Body of pancreas (tissue), 4 donors: Measurements from ENCODE around the gene MAML3. TPM values are rescaled to one million over a fixed set of nuclear protein-coding genes. Genes with fewer than 3 reads are reported as not detected.

Source experiments
- ATAC-seq: fragments of 150-250 bp; one replicate; pipeline ENCODE4 v1.9.1; 2016
- DNase-seq, 4 donors: peaks; one replicate each; pipeline ENCODE4 v3.0.0-alpha.2; 2019
- H3K27ac ChIP-seq, 4 donors: fragments of 200-600 bp; sonication (generic); 1 replicate in 3 of 4; 2 replicates in 1 of 4; pipeline versions ENCODE4 v1.5.1 to v1.6.1; 2016 to 2019; ENCODE audit warnings: mild to moderate bottlenecking in 1 of 4, mixed read lengths in 1 of 4, moderate library complexity in 1 of 4
- H3K27me3 ChIP-seq, 2 donors: fragments of 200-600 bp; sonication (generic); one replicate each; pipeline ENCODE4 v1.6.0; 2016; ENCODE audit warnings: mild to moderate bottlenecking in 1 of 2
- H3K36me3 ChIP-seq, 2 donors: fragments of 200-600 bp; sonication (generic); replicated peaks in 1 of 2; 2 replicates each; pipeline ENCODE4 v1.5.1; 2016; ENCODE audit warnings: low read depth in 2 of 2; ENCODE audit not compliant: insufficient read depth in 1 of 2
- H3K4me1 ChIP-seq: fragments of 200-600 bp; sonication (generic); one replicate; pipeline ENCODE4 v1.6.0; 2016
- H3K4me3 ChIP-seq, 2 donors: fragments of 200-600 bp; sonication (generic); 1 replicate in 1 of 2; 2 replicates in 1 of 2; pipeline ENCODE4 v1.5.1; 2016 to 2019
- H3K9me3 ChIP-seq, 3 donors: fragments of 200-600 bp; sonication (generic); 1 replicate in 2 of 3; 2 replicates in 1 of 3; pipeline ENCODE4 v1.5.1; 2016
- POLR2A ChIP-seq, 3 donors: fragments of 450-650 bp; IDR thresholded peaks; one replicate each; pipeline ENCODE4 v1.6.1; 2016; ENCODE audit warnings: antibody characterized with exemption in 3 of 3, mild to moderate bottlenecking in 2 of 3
- WGBS, 2 donors: methylation state at CpG; one replicate each; pipeline ENCODE4 v1.1.5; 2017; 5-methylcytosine and 5-hydroxymethylcytosine counted together
- intact Hi-C: fragments of 100-400 bp; cut with DNase I; formaldehyde crosslinking; loops from one replicate; pipeline ENCODE4 v1.15.1; 2023
- total RNA-seq, 2 donors: library from RNA; depleted of rRNA; stranded (reverse); fragments of >200 nt; gene quantifications; one replicate each; pipeline ENCODE4 v1.1.0, GENCODE V29; 2016
- TF ChIP-seq, protein P1 (sequence below), 7 experiments: fragments of 450-650 bp in 4 of 7; fragments of 200-600 bp in 3 of 7; sonication (generic) in 3 of 7; IDR thresholded peaks; one replicate each; pipeline ENCODE4 v1.5.1; 2016 to 2019; ENCODE audit warnings: antibody characterized with exemption in 7 of 7

MAML3 gene
- total RNA-seq, 2 donors from 2014 or later: 11.2 to 11.4 TPM

DNA sequence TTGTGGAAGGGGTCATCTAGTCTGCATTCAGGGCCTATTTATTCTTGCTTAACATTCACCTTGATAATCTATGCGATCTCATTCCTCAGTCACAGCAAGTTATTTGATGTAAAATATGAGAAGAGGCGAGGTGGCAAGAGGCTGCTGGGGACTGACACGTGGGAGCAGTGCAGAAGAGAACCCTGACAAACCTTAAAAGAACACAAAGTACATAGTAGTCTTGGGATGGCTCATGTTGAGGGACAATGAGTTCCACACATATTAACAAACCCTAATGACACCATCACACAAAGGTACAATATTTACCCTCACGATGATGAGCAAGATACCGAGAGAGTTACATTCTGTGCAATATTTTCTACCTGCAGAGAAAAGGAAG lies 57.5 kb downstream of the MAML3 start:
- no peaks in the 10 kb centered on the region for H3K27me3 ChIP-seq
- no peak overlapping the region for H3K4me3 ChIP-seq
- DNase-seq (no peak), ATAC-seq (no peak)
- TF ChIP-seq, protein P1, sequence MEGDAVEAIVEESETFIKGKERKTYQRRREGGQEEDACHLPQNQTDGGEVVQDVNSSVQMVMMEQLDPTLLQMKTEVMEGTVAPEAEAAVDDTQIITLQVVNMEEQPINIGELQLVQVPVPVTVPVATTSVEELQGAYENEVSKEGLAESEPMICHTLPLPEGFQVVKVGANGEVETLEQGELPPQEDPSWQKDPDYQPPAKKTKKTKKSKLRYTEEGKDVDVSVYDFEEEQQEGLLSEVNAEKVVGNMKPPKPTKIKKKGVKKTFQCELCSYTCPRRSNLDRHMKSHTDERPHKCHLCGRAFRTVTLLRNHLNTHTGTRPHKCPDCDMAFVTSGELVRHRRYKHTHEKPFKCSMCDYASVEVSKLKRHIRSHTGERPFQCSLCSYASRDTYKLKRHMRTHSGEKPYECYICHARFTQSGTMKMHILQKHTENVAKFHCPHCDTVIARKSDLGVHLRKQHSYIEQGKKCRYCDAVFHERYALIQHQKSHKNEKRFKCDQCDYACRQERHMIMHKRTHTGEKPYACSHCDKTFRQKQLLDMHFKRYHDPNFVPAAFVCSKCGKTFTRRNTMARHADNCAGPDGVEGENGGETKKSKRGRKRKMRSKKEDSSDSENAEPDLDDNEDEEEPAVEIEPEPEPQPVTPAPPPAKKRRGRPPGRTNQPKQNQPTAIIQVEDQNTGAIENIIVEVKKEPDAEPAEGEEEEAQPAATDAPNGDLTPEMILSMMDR (IDR thresholded peaks at IDR 0.05): no peak
- TF ChIP-seq POLR2A (IDR thresholded peaks at IDR 0.05): no peak
- peak overlapping the region in 2 of 4 donors; percentile 72 to 78 for H3K27ac ChIP-seq
- 80% methylated on average over 5 of the region's 5 CpGs for WGBS, 2 donors
- no peaks in the 10 kb centered on the region for H3K36me3 ChIP-seq
- H3K9me3 ChIP-seq: no peaks in the 10 kb centered on the region
- intact Hi-C loops: no loop called here
- H3K4me1 ChIP-seq: peaks cover 66% of the 10 kb centered on the region

DNA sequence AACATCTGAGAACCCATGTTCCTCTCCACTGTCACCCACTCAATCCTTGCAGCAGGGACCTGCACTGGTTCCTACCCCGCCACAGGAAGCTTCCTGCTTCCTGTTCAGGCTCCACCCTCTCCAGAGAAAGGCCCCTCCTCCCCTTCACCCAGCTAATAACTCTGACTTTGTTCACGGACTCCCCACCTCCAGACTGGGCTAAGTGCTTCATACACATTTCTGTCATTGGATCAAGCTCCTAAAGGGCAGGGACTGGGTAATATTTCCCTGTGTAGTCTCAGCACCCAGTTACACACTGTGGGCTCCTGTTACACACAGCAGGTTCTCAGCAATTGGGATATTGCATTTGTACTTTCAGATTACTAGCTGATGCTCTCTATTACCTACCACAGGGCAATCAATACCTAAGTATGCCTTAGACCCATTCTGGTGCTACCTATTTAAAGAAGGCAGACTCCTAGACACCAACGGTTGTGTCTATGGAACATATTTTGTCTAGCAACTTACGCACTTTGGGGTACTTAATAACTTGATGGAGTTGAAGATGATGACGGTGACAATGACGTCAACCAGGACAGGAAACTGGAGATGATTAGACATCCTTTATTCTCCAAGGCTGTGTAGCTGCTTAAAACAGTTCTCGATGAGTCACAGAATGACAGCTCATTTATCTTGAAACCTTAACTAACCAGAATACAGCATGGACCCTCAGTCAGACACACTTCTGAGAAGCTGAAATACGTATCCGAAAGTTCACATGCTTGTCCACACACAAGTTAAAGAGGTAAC lies 58.1 kb downstream of the MAML3 start:
- intact Hi-C loops: no loop called here

DNA sequence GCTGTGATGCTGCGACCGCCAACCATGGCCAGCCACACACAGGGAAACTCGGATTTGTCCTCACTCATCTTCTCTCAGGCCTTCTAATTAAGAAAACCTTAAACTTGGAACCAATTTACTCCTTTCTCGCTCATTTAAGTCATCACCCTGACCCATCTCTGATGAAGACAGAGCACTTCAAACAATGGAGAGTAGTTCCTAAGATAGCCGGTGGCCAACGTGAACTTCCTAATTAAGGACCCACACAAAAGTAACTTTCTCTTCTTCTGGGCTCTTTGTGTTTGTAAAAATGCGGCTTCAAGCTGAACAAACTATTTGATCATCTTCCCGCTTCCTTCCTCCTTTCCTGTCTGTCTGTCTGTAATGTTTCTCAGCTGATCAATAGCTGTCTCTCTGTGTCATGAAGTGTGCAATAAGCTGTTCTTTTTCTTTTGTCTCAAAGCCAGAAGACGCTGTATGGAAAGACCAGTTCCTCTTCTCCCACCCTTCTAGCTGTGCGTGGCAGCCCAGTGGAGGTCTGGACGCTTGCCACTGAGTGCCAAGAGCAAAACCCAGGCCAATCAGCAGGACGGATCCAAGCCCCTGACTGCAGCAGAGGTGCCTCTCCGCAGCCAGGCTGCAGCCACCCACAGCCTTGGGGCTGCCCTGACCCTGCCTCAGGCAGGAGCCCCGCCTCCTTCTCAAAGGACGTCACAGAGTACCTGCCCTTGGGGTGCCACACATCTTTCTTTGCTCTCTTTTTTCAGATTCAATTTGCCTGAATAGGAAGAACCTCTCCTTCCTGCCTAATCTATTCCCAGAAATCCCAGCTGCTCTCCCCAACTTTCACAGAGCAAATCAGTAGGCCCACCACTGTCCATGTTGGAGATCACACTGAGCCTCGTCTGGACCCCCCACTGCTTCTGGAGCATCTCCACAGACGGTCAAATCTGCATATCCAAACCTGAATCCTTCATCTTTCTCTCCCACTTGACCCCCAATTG lies 59.3 kb downstream of the MAML3 start:
- DNase-seq: peak; percentile 46 to 86 (median 74)
- H3K36me3 ChIP-seq: no peaks in the 10 kb centered on the region
- WGBS, 2 donors: 49 to 61% methylated on average over 17 of the region's 17 CpGs
- no peak overlapping the region for H3K4me3 ChIP-seq
- no peaks in the 10 kb centered on the region for H3K9me3 ChIP-seq
- H3K27me3 ChIP-seq: no peaks in the 10 kb centered on the region
- TF ChIP-seq, protein P1 (IDR thresholded peaks at IDR 0.05): peak in 1 of 7 experiments; percentile 7
- TF ChIP-seq POLR2A (IDR thresholded peaks at IDR 0.05): peak in 2 of 3 donors; percentile 18 to 26
- peak; percentile 62 for ATAC-seq
- intact Hi-C loops: no loop called here
- H3K27ac ChIP-seq: peak overlapping the region; percentile 12 to 78 (median 62)
- H3K4me1 ChIP-seq: peaks cover 81% of the 10 kb centered on the region

More for the DNA sequence above, 58.1 kb downstream of the MAML3 start:
- no peaks in the 10 kb centered on the region for H3K36me3 ChIP-seq
- peak overlapping the region; percentile 33 to 78 (median 62) for H3K27ac ChIP-seq
- H3K4me1 ChIP-seq: peaks cover 72% of the 10 kb centered on the region
- TF ChIP-seq, protein P1 (IDR thresholded peaks at IDR 0.05): no peak
- peak in 1 of 3 donors; percentile 31 for TF ChIP-seq POLR2A (IDR thresholded peaks at IDR 0.05)
- WGBS, 2 donors: 65 to 81% methylated on average over 9 of the region's 9 CpGs
- no peaks in the 10 kb centered on the region for H3K27me3 ChIP-seq
- no peak overlapping the region for H3K4me3 ChIP-seq
- DNase-seq (peak in 1 of 4 donors; percentile 56), ATAC-seq (no peak)
- H3K9me3 ChIP-seq: no peaks in the 10 kb centered on the region

DNA sequence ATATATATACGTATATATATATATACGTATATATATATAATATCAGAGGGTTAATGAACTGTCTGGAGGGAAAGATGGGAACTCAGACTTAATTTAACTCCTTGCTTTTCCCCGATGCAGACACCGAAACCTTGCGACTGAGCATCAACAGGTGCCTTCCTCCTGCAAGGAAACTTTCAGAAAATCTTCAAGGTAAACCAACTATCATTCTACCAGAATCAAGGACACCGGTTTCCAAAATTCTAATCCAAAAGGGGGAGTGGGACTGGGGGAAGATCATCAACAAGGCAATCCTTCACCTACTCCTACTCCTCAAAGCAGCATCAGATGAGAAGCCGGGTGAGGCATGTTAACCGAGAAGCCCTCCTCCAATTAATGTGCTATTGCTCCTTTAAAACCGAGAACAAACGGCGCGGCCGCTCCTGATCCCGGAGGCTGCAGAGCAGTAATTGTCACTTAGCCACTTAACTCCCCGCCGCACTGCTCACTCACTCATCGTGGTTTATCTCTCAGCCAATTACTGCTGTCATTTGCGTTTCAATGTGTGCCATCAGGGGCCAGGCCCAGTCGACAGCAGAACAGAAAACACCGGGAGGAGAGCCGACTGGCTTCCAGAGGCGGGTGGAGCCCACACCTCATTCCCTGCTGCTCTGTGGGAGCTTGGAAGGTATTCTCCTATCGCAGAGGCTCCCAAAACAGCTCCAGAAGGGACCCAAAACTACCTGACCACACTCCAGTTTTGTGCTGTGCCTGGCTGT lies 61.7 kb downstream of the MAML3 start:
- H3K36me3 ChIP-seq: no peaks in the 10 kb centered on the region
- H3K9me3 ChIP-seq: no peaks in the 10 kb centered on the region
- DNase-seq: peak; percentile 30 to 56 (median 46)
- H3K27me3 ChIP-seq: no peaks in the 10 kb centered on the region
- TF ChIP-seq, protein P1 (IDR thresholded peaks at IDR 0.05): no peak
- peak in 1 of 3 donors; percentile 42 for TF ChIP-seq POLR2A (IDR thresholded peaks at IDR 0.05)
- H3K4me3 ChIP-seq: no peak overlapping the region
- intact Hi-C loops: no loop called here
- ATAC-seq: no peak
- H3K27ac ChIP-seq: peak overlapping the region; percentile 20 to 78 (median 40)
- WGBS, 2 donors: 23 to 24% methylated on average over 23 of the region's 23 CpGs
- peaks cover 63% of the 10 kb centered on the region for H3K4me1 ChIP-seq
